HCT116 (cell line): ENCODE data around the gene SLC2A9. TPM values are rescaled to one million over a fixed set of nuclear protein-coding genes. Genes with fewer than 3 reads are reported as not detected.

Experiments
- ATAC-seq: fragments of 200-7000 bp; cut with Tn5 transposase; 2 replicates; pipeline ENCODE4 v1.9.1; 2020; ENCODE audit warnings: mild to moderate bottlenecking, moderate library complexity
- BruUV-seq: library from RNA; stranded (reverse); fragments of 400-500 nt; replicated peaks from 2 replicates; lab custom pipeline; 2021; lab: Mats Ljungman, UMichigan
- CTCF ChIA-PET: fragments of 300-600 bp; sonication (Branson Sonifier 250); formaldehyde crosslinking; loops from one replicate; lab custom pipeline; 2021; ENCODE audit warnings: antibody characterized with exemption; lab: Charles Lee
- POLR2A ChIA-PET: fragments of 300-600, 350-600 bp; sonication (Branson Sonifier 250); formaldehyde crosslinking; loops from one replicate; lab custom pipeline; 2021; ENCODE audit warnings: antibody characterized with exemption; lab: Charles Lee
- RAD21 ChIA-PET, 2 experiments: fragments of 300-600 bp; sonication (Branson Sonifier 250); formaldehyde crosslinking; loops; one replicate each; lab custom pipeline; 2023; ENCODE audit warnings: low total read pairs in 2 of 2; ENCODE audit not compliant: uncharacterized antibody in 2 of 2, unreplicated experiment in 2 of 2, low non-redundant PET in 1 of 2; lab: Charles Lee
- DNase-seq: peaks from one replicate; pipeline ENCODE4 v3.0.0-alpha.2; 2010; ENCODE audit warnings: low read depth, low spot score
- H2AFZ ChIP-seq: fragments of 200-600 bp; shearing (Covaris generic), sonication (generic); 2 replicates; pipeline ENCODE4 v1.6.1; 2017; ENCODE audit warnings: low read depth, mixed run types, mixed read lengths, antibody characterized with exemption, low read length; ENCODE audit not compliant: poor library complexity, severe bottlenecking
- H3K27ac ChIP-seq: 2 replicates; pipeline ENCODE4 v1.5.1; 2012; ENCODE audit warnings: low read depth, low read length
- H3K27me3 ChIP-seq: fragments of 200-600 bp; sonication (generic); 2 replicates; pipeline ENCODE4 v1.6.1; 2016; ENCODE audit warnings: mixed run types, low read length, mixed read lengths; ENCODE audit not compliant: insufficient read depth
- H3K36me3 ChIP-seq, 2 experiments: fragments of 200-500 bp in 1 of 2; fragments of 200-600 bp in 1 of 2; sonication (Bioruptor generic) in 1 of 2; sonication (generic) in 1 of 2; 2 replicates each; pipeline versions ENCODE4 v1.5.1 to v1.6.1; 2014 to 2016; ENCODE audit warnings: low read length in 2 of 2, inconsistent platforms in 1 of 2, mixed read lengths in 1 of 2, mixed run types in 1 of 2; ENCODE audit not compliant: insufficient read depth in 2 of 2, control insufficient read depth in 1 of 2
- H3K4me1 ChIP-seq, 2 experiments: fragments of 200-600 bp in 1 of 2; sonication (generic) in 1 of 2; 2 replicates each; pipeline versions ENCODE4 v1.5.1 to v1.6.1; 2012 to 2017; ENCODE audit warnings: low read length in 2 of 2, inconsistent platforms in 1 of 2, mild to moderate bottlenecking in 1 of 2, mixed read lengths in 1 of 2, mixed run types in 1 of 2, moderate library complexity in 1 of 2; ENCODE audit not compliant: insufficient read depth in 2 of 2, control insufficient read depth in 1 of 2
- H3K4me2 ChIP-seq: fragments of 200-600 bp; sonication (generic); 2 replicates; pipeline ENCODE4 v1.6.1; 2017; ENCODE audit warnings: mixed run types, low read length, mixed read lengths
- H3K4me3 ChIP-seq, 2 experiments: fragments of 200-600 bp in 1 of 2; sonication (generic) in 1 of 2; replicated peaks in 1 of 2; 2 replicates each; pipeline ENCODE4 v1.5.1; 2011 to 2016; ENCODE audit warnings: low read length in 2 of 2, control low read depth in 1 of 2, low read depth in 1 of 2, mild to moderate bottlenecking in 1 of 2, mixed read lengths in 1 of 2, mixed run types in 1 of 2
- H3K79me2 ChIP-seq: fragments of 200-600 bp; sonication (generic); 2 replicates; pipeline ENCODE4 v1.6.1; 2017; ENCODE audit warnings: mild to moderate bottlenecking, mixed run types, low read length, moderate library complexity, mixed read lengths; ENCODE audit not compliant: insufficient read depth
- H3K9ac ChIP-seq: fragments of 200-600 bp; sonication (generic); 2 replicates; pipeline ENCODE4 v1.6.1; 2016; ENCODE audit warnings: low read length, mixed read lengths
- H3K9me2 ChIP-seq: fragments of 200-600 bp; sonication (generic), shearing (Covaris generic); 2 replicates; pipeline ENCODE4 v1.6.1; 2017; ENCODE audit warnings: mixed run types, mild to moderate bottlenecking, moderate library complexity; ENCODE audit not compliant: insufficient read depth
- H3K9me3 ChIP-seq, 2 experiments: fragments of 200-500 bp in 1 of 2; fragments of 200-600 bp in 1 of 2; sonication (Bioruptor generic) in 1 of 2; sonication (generic) in 1 of 2; 2 replicates each; pipeline ENCODE4 v1.6.1; 2014 to 2017; ENCODE audit warnings: low read length in 2 of 2, mixed read lengths in 2 of 2, inconsistent platforms in 1 of 2, low read depth in 1 of 2, mild to moderate bottlenecking in 1 of 2, mixed run types in 1 of 2, moderate library complexity in 1 of 2; ENCODE audit not compliant: control insufficient read depth in 1 of 2, insufficient read depth in 1 of 2
- H4K20me1 ChIP-seq: fragments of 200-600 bp; sonication (generic), shearing (Covaris generic); 2 replicates; pipeline ENCODE4 v1.6.1; 2017; ENCODE audit warnings: mixed run types, mild to moderate bottlenecking, moderate library complexity; ENCODE audit not compliant: insufficient read depth
- CBX3 ChIP-seq: IDR thresholded peaks from 2 replicates; pipeline ENCODE4 v1.6.1; 2012; ENCODE audit warnings: low read depth
- EGR1 ChIP-seq: IDR thresholded peaks from 2 replicates; pipeline ENCODE4 v1.6.1; 2012; ENCODE audit warnings: low read depth
- EZH2 ChIP-seq: fragments of 200-600 bp; sonication (generic); IDR thresholded peaks from 2 replicates; pipeline ENCODE4 v1.6.1; 2017; ENCODE audit warnings: antibody characterized with exemption, mixed run types
- EZH2phosphoT487 ChIP-seq: fragments of 200-600 bp; IDR thresholded peaks from 2 replicates; pipeline ENCODE4 v1.6.1; 2018; ENCODE audit warnings: antibody characterized with exemption, borderline replicate concordance
- JUND ChIP-seq: IDR thresholded peaks from 2 replicates; pipeline ENCODE4 v1.6.1; 2012
- RAD21 ChIP-seq: IDR thresholded peaks from 2 replicates; pipeline ENCODE4 v1.6.1; 2012; ENCODE audit warnings: low read depth, mild to moderate bottlenecking
- SRF ChIP-seq: IDR thresholded peaks from 2 replicates; pipeline ENCODE4 v1.6.1; 2012; ENCODE audit warnings: low read depth
- TCF7L2 ChIP-seq: IDR thresholded peaks from 2 replicates; pipeline ENCODE4 v1.7.0; 2011; ENCODE audit warnings: borderline replicate concordance, inconsistent platforms; ENCODE audit not compliant: insufficient read depth, insufficient read length; ENCODE audit errors: extremely low read depth
- YY1 ChIP-seq: IDR thresholded peaks from 2 replicates; pipeline ENCODE4 v1.6.1; 2011; ENCODE audit warnings: low read length, low read depth, moderate library complexity, mild to moderate bottlenecking; ENCODE audit not compliant: insufficient replicate concordance; ENCODE audit errors: extremely low read depth
- ZNF274 ChIP-seq: fragments of 200-500 bp; sonication (Bioruptor generic); IDR thresholded peaks from 2 replicates; pipeline ENCODE4 v1.6.1; 2014; ENCODE audit warnings: mild to moderate bottlenecking, low read depth, low read length, inconsistent platforms
- intact Hi-C: fragments of 100-400 bp; cut with micrococcal nuclease; formaldehyde crosslinking; loops from 2 replicates; pipeline ENCODE4 v1.10.0; 2022
- total RNA-seq: library from RNA; stranded (reverse); gene quantifications from one replicate; pipeline ENCODE4 v1.2.1, GENCODE V29; 2021; ENCODE audit not compliant: unreplicated experiment
- TF ChIP-seq, protein P1 (sequence below): IDR thresholded peaks from 2 replicates; pipeline ENCODE4 v1.6.1; 2012
- TF ChIP-seq, protein P2 (sequence below), 3 experiments: fragments of 200-600 bp in 1 of 3; sonication (generic) in 1 of 3; IDR thresholded peaks in 2 of 3; conservative IDR thresholded peaks in 1 of 3; 2 replicates each; pipeline ENCODE4 v1.5.1; 2012 to 2017; ENCODE audit warnings: low read depth in 2 of 3, low read length in 2 of 3, antibody characterized with exemption in 1 of 3, borderline replicate concordance in 1 of 3, control low read depth in 1 of 3, mild to moderate bottlenecking in 1 of 3, mixed read lengths in 1 of 3, mixed run types in 1 of 3, moderate library complexity in 1 of 3; ENCODE audit not compliant: insufficient read depth in 1 of 3

SLC2A9 gene
- total RNA-seq, 1 experiment from 2014 or later, result 2.2 TPM

DNA sequence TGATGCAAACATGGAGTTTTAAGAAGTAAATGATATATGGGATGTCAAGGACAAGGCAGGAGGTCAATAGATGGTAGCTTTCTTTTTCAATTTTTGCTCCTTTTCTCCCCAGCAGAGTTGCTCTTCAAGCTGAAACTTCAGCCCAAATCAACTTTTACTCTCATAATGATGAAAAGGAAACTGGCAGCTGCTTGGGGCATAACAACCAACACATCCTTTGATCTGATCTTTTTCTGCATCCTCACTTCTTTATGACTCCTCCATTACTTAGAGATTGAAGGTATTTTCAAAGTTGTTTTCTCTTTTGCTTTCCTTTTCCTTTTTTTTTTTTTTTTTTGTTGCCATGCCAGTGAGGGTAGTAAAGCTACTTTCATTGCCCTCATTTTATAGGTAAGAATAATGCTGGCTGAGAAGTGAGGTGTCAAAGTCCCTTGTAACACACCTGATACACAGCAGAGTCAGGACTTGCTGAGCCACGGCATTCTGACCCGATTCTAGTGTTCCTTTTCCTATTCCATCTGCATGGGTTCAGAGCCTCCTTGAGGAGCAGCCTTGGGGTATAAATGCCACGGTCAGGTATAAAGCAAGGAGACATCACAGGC, 26.9 kb downstream of the SLC2A9 start (continued):
- TF ChIP-seq EZH2 (no peak), ZNF274 (no peak)

DNA sequence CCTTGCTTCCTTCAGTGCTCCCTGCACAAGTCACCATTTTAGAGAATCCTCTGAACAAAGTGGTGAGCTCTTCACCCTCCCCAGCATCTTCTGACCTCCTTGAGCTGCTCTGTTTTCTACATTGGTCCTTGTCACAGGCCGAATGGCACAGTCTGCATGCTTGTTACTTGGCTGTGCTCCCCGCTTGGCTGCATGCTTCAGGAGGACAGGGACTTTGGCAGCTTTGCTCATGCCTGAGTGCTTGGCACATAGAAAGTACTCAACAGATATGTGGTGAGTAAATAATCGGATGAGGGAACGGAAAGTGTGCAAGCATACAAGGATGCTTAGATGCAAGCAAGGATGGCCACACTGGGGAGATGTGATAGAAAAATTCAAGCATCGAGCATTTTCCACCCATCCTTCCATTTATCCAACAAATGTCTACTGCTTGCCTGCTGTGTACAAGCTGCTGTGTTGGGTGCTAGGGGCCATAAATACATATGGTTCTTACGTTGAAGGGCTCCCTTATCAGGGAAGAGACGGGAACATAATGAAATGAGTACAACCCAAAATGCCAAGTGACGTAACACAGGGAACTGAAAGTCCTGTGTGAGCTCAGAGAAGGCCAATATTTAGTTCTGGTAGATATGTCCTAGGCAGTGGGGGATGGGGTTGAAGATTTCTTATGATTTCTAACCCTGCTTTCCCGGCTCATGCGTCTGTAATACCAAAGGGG, 31.2 kb downstream of the SLC2A9 start:
- no peak for ATAC-seq
- H3K9me2 ChIP-seq, result no peaks in the 10 kb centered on the region
- DNase-seq, result no peak
- H3K27ac ChIP-seq, result no peak overlapping the region
- H3K36me3 ChIP-seq, result no peaks in the 10 kb centered on the region
- RAD21 ChIA-PET, result no interaction called here
- no peak overlapping the region for H2AFZ ChIP-seq
- CTCF ChIA-PET, result no interaction called here
- no peak overlapping the region for H3K4me3 ChIP-seq
- H3K27me3 ChIP-seq, result no peaks in the 10 kb centered on the region
- no peaks in the 10 kb centered on the region for H3K4me1 ChIP-seq
- H3K4me2 ChIP-seq, result no peak overlapping the region
- H3K9ac ChIP-seq, result no peak overlapping the region
- H4K20me1 ChIP-seq, result no peaks in the 10 kb centered on the region
- TF ChIP-seq, protein P1, sequence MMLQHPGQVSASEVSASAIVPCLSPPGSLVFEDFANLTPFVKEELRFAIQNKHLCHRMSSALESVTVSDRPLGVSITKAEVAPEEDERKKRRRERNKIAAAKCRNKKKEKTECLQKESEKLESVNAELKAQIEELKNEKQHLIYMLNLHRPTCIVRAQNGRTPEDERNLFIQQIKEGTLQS, result no peak
- TF ChIP-seq, protein P2, sequence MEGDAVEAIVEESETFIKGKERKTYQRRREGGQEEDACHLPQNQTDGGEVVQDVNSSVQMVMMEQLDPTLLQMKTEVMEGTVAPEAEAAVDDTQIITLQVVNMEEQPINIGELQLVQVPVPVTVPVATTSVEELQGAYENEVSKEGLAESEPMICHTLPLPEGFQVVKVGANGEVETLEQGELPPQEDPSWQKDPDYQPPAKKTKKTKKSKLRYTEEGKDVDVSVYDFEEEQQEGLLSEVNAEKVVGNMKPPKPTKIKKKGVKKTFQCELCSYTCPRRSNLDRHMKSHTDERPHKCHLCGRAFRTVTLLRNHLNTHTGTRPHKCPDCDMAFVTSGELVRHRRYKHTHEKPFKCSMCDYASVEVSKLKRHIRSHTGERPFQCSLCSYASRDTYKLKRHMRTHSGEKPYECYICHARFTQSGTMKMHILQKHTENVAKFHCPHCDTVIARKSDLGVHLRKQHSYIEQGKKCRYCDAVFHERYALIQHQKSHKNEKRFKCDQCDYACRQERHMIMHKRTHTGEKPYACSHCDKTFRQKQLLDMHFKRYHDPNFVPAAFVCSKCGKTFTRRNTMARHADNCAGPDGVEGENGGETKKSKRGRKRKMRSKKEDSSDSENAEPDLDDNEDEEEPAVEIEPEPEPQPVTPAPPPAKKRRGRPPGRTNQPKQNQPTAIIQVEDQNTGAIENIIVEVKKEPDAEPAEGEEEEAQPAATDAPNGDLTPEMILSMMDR (IDR thresholded peaks at IDR 0.05 in 2 of 3, conservative IDR thresholded peaks at IDR 0.05 in 1 of 3; ENCODE audit: borderline replicate concordance in 1 of 3, insufficient read depth in 1 of 3, low read depth in 2 of 3, low read length in 2 of 3), result no peak
- TF ChIP-seq EGR1, result no peak
- TF ChIP-seq CBX3, result no peak
- TF ChIP-seq YY1, result no peak
- TF ChIP-seq JUND, result no peak
- TF ChIP-seq RAD21, result no peak
- no peak for TF ChIP-seq SRF
- TF ChIP-seq TCF7L2, result no peak
- TF ChIP-seq EZH2phosphoT487, result no peak
- POLR2A ChIA-PET, result no interaction called here
- BruUV-seq, result no TSS peak
- H3K79me2 ChIP-seq, result no peaks in the 10 kb centered on the region
- no peaks in the 10 kb centered on the region for H3K9me3 ChIP-seq
- intact Hi-C loops, result no loop called here
